ENCODE measurements around the gene XRN2. TPM values are rescaled to one million over a fixed set of nuclear protein-coding genes. Genes with fewer than 3 reads are reported as not detected.

Gene XRN2
- total RNA-seq, 1 experiment from 2014 or later = 77.7 TPM

DNA sequence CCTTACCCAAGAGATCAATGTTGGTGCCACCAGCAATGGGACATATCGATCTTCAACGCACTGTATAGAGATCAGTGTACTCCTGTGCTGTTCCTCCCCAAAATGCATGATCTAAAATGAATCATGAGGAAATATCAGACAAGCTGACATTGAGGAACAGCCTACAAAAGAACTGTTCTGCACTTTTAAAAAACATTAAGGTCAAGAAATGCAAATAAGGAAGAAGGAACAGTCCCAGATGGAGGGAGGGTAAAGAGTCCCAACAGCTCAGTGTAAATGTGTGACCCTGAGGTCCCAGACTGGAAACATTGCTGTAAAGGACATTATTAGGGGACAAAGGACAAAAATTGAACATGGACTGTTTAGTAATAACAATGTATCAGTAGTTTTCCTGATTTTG lies 24.3 kb upstream of the XRN2 start:
- Histone ChIP-seq H3K4me1 (ENCODE audit: control insufficient read depth, insufficient read depth, low read length) (no peaks in the 10 kb centered on the region), H3K27me3 (ENCODE audit: control insufficient read depth, insufficient read depth, low read length) (no peaks in the 10 kb centered on the region), H3K9me3 (ENCODE audit: control insufficient read depth, insufficient read depth, low read depth, low read length) (no peaks in the 10 kb centered on the region), H3K4me3 (ENCODE audit: low read depth in 2 of 2, low read length in 2 of 2) (no peak overlapping the region), H3K36me3 (ENCODE audit: control insufficient read depth, insufficient read depth, low read length) (no peaks in the 10 kb centered on the region), H3K27ac (ENCODE audit: low read length) (no peak overlapping the region)
- in situ Hi-C loops (cut with HindIII; ENCODE audit: low pct_unique_long_range_greater_than_20kb, low sequenced_read_pairs) (no loop called here), intact Hi-C loops (cut with micrococcal nuclease; ENCODE audit: unreplicated experiment) (no loop called here)
- ChIA-PET POLR2A (no interaction called here), CTCF (no interaction called here)
- TF ChIP-seq TCF7L2 (IDR thresholded peaks at IDR 0.05; ENCODE audit: low read depth, low read length) = no peak
- no peak for TF ChIP-seq POLR2AphosphoS5 (IDR thresholded peaks at IDR 0.05; ENCODE audit: low read depth, low read length)
- TF ChIP-seq, protein P1, sequence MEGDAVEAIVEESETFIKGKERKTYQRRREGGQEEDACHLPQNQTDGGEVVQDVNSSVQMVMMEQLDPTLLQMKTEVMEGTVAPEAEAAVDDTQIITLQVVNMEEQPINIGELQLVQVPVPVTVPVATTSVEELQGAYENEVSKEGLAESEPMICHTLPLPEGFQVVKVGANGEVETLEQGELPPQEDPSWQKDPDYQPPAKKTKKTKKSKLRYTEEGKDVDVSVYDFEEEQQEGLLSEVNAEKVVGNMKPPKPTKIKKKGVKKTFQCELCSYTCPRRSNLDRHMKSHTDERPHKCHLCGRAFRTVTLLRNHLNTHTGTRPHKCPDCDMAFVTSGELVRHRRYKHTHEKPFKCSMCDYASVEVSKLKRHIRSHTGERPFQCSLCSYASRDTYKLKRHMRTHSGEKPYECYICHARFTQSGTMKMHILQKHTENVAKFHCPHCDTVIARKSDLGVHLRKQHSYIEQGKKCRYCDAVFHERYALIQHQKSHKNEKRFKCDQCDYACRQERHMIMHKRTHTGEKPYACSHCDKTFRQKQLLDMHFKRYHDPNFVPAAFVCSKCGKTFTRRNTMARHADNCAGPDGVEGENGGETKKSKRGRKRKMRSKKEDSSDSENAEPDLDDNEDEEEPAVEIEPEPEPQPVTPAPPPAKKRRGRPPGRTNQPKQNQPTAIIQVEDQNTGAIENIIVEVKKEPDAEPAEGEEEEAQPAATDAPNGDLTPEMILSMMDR (IDR thresholded peaks at IDR 0.05) = no peak
- TF ChIP-seq, protein P2, sequence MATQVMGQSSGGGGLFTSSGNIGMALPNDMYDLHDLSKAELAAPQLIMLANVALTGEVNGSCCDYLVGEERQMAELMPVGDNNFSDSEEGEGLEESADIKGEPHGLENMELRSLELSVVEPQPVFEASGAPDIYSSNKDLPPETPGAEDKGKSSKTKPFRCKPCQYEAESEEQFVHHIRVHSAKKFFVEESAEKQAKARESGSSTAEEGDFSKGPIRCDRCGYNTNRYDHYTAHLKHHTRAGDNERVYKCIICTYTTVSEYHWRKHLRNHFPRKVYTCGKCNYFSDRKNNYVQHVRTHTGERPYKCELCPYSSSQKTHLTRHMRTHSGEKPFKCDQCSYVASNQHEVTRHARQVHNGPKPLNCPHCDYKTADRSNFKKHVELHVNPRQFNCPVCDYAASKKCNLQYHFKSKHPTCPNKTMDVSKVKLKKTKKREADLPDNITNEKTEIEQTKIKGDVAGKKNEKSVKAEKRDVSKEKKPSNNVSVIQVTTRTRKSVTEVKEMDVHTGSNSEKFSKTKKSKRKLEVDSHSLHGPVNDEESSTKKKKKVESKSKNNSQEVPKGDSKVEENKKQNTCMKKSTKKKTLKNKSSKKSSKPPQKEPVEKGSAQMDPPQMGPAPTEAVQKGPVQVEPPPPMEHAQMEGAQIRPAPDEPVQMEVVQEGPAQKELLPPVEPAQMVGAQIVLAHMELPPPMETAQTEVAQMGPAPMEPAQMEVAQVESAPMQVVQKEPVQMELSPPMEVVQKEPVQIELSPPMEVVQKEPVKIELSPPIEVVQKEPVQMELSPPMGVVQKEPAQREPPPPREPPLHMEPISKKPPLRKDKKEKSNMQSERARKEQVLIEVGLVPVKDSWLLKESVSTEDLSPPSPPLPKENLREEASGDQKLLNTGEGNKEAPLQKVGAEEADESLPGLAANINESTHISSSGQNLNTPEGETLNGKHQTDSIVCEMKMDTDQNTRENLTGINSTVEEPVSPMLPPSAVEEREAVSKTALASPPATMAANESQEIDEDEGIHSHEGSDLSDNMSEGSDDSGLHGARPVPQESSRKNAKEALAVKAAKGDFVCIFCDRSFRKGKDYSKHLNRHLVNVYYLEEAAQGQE (IDR thresholded peaks at IDR 0.05; ENCODE audit: insufficient read depth in 1 of 2, low read depth in 2 of 2, low read length in 1 of 2) = no peak
- TF ChIP-seq SIN3A (IDR thresholded peaks at IDR 0.05; ENCODE audit: borderline replicate concordance, insufficient read depth, low read depth, low read length) = no peak
- ATAC-seq (no peak), DNase-seq (ENCODE audit: low read depth, low spot score) (no peak)
- no TSS peak for BruUV-seq (replicated peaks)

- intact Hi-C loops (cut with micrococcal nuclease; ENCODE audit: unreplicated experiment) = no loop called here
- H3K36me3 ChIP-seq (ENCODE audit: control insufficient read depth, insufficient read depth, low read length) = no peaks in the 10 kb centered on the region
- in situ Hi-C loops (cut with HindIII; ENCODE audit: low pct_unique_long_range_greater_than_20kb, low sequenced_read_pairs) = no loop called here
- ChIA-PET CTCF (no interaction called here), POLR2A (interaction anchor here (0.6 kb wide), 2 partner anchors 24 to 70 kb away, joined by 6 to 9 read pairs; no protein-coding TSS in a partner anchor)
- DNase-seq (ENCODE audit: low read depth, low spot score) = no peak
- H3K27me3 ChIP-seq (ENCODE audit: control insufficient read depth, insufficient read depth, low read length) = no peaks in the 10 kb centered on the region
- H3K4me3 ChIP-seq (ENCODE audit: low read depth in 2 of 2, low read length in 2 of 2) = no peak overlapping the region
- H3K9me3 ChIP-seq (ENCODE audit: control insufficient read depth, insufficient read depth, low read depth, low read length) = no peaks in the 10 kb centered on the region
- ATAC-seq = no peak
- H3K27ac ChIP-seq (ENCODE audit: low read length) = no peak overlapping the region
- no peak for TF ChIP-seq SIN3A (IDR thresholded peaks at IDR 0.05; ENCODE audit: borderline replicate concordance, insufficient read depth, low read depth, low read length)
- TF ChIP-seq, protein P1 (IDR thresholded peaks at IDR 0.05) = no peak
- TF ChIP-seq, protein P2 (IDR thresholded peaks at IDR 0.05; ENCODE audit: insufficient read depth in 1 of 2, low read depth in 2 of 2, low read length in 1 of 2) = no peak
- TF ChIP-seq POLR2AphosphoS5 (IDR thresholded peaks at IDR 0.05; ENCODE audit: low read depth, low read length) = no peak
- TF ChIP-seq TCF7L2 (IDR thresholded peaks at IDR 0.05; ENCODE audit: low read depth, low read length) = no peak
- no peaks in the 10 kb centered on the region for H3K4me1 ChIP-seq (ENCODE audit: control insufficient read depth, insufficient read depth, low read length)
- no TSS peak for BruUV-seq (replicated peaks)
These were observed 23.2 kb upstream of the XRN2 start for GRCh38 chr20:21279706-21280521.
